Measurements from ENCODE around the gene DOK7.
"Not testable (repeated sequence)": the region's sequence is repeated elsewhere in the genome, so short reads cannot be mapped to it uniquely, and the experiment has no call there.

The DOK7 gene

GRCh38 chr4:3508542-3508941 lies 45.4 kb downstream of the DOK7 start:
- DNase-seq (ENCODE audit: low spot score) = no peak

DNA sequence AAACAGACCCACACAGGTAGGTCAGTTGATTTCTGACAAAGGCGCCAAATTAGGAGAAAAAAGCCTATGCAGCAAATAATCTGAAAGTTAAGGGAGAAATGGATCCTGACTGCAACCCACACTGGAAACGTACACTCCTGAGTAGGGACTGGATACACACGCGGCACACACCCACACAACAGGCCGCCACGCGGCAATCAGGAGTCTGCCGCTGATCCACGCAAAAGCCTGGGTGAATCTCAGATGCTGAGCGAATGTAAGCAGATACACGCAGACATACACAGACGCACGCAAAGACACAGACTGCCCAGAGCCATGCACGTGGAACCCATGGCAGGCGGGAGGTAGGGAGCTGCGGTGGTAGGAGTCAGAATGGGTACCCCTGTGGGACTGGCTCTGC lies 47.4 kb downstream of the DOK7 start:
- DNase-seq (ENCODE audit: low spot score) = no peak

DNA sequence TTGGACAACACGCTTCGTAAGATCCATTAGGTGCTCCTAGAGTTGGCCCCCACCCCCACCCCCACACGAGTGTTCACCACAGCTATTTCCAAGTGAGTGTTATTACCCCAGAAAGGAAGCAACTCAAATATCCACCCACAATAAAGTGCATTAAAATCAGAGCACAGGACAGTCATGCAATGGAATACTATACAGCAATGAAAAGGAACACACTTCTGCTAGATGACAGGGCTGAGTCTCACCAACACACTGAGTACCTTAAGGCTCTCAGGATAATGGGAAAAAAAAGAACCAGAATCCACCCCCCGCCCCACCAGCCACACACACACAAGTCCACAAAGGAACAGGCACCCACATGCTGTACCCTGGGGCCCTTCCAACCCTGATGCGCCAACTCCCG lies 48.1 kb downstream of the DOK7 start:
- no peak for DNase-seq (ENCODE audit: low spot score)

DNA sequence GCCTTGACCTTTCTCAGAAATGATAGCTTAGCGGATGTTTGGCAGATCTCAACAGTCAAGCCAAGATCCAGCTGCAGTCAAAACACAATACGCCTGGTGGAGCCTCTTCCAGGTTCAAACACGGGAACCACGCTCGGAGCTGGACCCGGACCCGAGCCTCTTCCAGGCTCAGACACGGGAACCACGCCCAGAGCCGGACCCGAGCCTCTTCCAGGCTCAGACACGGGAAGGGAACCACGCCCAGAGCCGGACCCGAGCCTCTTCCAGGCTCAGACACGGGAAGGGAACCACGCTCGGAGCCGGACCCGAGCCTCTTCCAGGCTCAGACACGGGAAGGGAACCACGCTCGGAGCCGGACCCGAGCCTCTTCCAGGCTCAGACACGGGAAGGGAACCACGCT lies 48.5 kb downstream of the DOK7 start:
- not testable (repeated sequence) for DNase-seq (ENCODE audit: low spot score)

GRCh38 chr4:3512279-3512678 lies 49.2 kb downstream of the DOK7 start:
- DNase-seq (ENCODE audit: low spot score) = no peak

- DNase-seq (ENCODE audit: low spot score) = no peak
Measured at GRCh38 chr4:3512719-3513118, 49.6 kb downstream of the DOK7 start.

DNA sequence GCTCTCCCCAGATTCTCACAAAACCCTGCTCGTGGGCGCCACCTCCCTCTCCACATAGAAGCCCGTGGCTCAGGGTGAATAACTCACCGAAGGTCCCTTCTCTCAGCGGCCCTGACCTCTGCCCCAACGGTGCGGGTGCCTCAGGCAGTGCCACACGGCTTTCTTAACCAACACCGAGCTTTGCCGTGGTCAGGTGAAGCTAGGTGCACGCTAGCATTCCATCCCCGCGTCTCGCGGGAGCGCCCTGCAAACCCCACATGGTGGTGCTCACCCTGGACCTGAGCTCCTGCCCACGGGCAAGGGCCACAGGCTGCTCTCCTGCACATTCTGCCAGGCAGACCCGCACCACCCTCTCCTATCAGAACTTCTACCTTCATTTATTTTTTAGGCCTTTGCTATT lies 50.7 kb downstream of the DOK7 start:
- no peak for DNase-seq (ENCODE audit: low spot score)

- DNase-seq (ENCODE audit: low spot score) = no peak
Measured at GRCh38 chr4:3514221-3514780, 51.2 kb downstream of the DOK7 start.

- no peak for DNase-seq (ENCODE audit: low spot score)
Measured at GRCh38 chr4:3514806-3515501, 51.8 kb downstream of the DOK7 start.

DNA sequence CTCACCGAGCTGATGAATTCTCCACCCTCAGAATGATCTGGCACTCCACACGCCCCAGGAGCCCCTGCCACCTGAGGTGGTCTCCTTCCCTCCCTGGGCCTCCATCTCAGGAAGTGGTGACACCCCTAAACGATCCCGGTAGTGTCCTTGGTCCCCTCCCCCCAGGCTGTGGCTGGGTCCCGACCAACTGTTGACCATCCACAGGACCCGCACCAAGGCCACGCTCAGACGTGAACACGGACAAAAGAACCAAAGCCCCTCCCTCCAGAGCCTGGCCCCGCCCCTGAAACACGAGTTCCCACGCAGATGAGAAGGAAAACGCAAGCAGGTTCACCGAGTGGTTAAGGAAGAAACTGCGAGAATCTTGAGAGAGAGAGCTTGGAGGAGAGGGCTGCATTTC lies 52.5 kb downstream of the DOK7 start:
- DNase-seq (ENCODE audit: low spot score) = no peak

GRCh38 chr4:3516061-3516835 lies 53.1 kb downstream of the DOK7 start:
- DNase-seq (ENCODE audit: low spot score) = no peak

GRCh38 chr4:3516836-3517730 lies 54.0 kb downstream of the DOK7 start:
- no peak for DNase-seq (ENCODE audit: low spot score)

DNA sequence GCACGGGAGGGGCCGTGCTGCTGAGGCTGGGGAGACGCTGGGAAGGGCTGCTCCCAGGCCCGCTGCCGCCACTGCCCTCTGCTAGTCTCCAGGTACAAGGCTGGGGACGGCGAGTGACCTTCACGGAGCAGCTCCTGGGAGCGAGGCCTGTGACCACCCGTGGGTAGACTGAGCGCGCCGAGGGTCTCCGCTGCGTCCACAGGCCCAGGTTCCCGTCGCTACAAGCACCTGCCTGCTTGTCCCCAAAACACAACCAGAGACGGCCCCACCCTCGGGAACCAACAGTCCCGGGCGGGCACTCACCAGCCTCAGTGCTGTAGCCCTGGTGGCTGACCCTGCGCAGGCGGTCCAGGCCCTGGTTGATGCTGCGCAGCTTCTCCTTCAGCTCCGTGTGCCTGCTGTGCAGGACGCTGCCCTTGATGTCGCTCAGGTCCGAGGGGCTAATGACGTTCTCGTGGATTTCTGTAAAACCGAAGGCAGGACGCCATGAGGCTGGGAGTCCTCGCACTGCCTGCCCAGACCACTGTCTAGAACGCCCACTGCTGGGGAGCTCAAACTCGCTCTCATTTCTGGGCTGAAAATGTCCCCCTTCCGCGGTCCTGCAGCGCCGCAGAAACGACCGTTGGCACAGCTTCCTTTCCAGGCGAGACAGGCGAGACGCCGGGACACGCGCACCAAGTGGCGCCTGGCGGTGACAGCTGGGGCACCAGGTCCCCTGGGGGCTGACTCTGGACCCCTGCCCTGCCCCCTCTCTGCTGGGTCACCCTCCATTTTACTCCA lies 54.8 kb downstream of the DOK7 start:
- no peak for DNase-seq (ENCODE audit: low spot score)

GRCh38 chr4:3518511-3518880 lies 55.4 kb downstream of the DOK7 start:
- DNase-seq (ENCODE audit: low spot score) = no peak

- no peak for DNase-seq (ENCODE audit: low spot score)
Measured at GRCh38 chr4:3518941-3519340, 55.8 kb downstream of the DOK7 start.

GRCh38 chr4:3519468-3520264 lies 56.6 kb downstream of the DOK7 start:
- no peak for DNase-seq (ENCODE audit: low spot score)

GRCh38 chr4:3520276-3520675 lies 57.2 kb downstream of the DOK7 start:
- DNase-seq (ENCODE audit: low spot score) = no peak

- DNase-seq (ENCODE audit: low spot score) = no peak
Measured at GRCh38 chr4:3520796-3521600, 57.9 kb downstream of the DOK7 start.

- DNase-seq (ENCODE audit: low spot score) = no peak
Measured at GRCh38 chr4:3521621-3522325, 58.7 kb downstream of the DOK7 start.
